Activated CD4-positive, alpha-beta T cell treated with anti-CD3 and anti-CD28 coated beads, Interleukin-2, amount 10 ng/mL, durations not matched to agents 24 days and 14 days (primary cell): ENCODE measurements around the gene ZNF205. TPM values are rescaled to one million over a fixed set of nuclear protein-coding genes. Genes with fewer than 3 reads are reported as not detected.

Experiments used
- DNase-seq: peaks from one replicate; pipeline ENCODE4 v3.0.0; 2022
- H3K27ac Mint-ChIP-seq: one replicate; pipeline ENCODE4 v1.8.0; 2022; ENCODE audit warnings: mild to moderate bottlenecking, mixed read lengths
- H3K27me3 Mint-ChIP-seq: one replicate; pipeline ENCODE4 v1.8.0; 2022; ENCODE audit warnings: mixed read lengths
- H3K36me3 Mint-ChIP-seq: one replicate; pipeline ENCODE4 v1.8.0; 2022; ENCODE audit warnings: low read depth, mild to moderate bottlenecking, mixed read lengths
- H3K4me1 Mint-ChIP-seq: one replicate; pipeline ENCODE4 v1.8.0; 2021; ENCODE audit warnings: mixed read lengths
- H3K4me3 Mint-ChIP-seq: one replicate; pipeline ENCODE4 v1.8.0; 2022; ENCODE audit warnings: mild to moderate bottlenecking, moderate library complexity, mixed read lengths
- H3K9me3 Mint-ChIP-seq: one replicate; pipeline ENCODE4 v1.8.0; 2021; ENCODE audit warnings: mixed read lengths
- intact Hi-C: fragments of 100-400 bp; cut with micrococcal nuclease; formaldehyde crosslinking; loops from one replicate; pipeline ENCODE4 v1.15.1; 2023
- total RNA-seq: library from RNA; stranded (reverse); gene quantifications from 2 replicates; pipeline ENCODE4 v1.2.3, GENCODE V29; 2022

ZNF205 gene
- total RNA-seq, 1 donor from 2014 or later = 0.21 TPM

- peaks cover 4% of the 10 kb centered on the region for H3K36me3 Mint-ChIP-seq
- no peaks in the 10 kb centered on the region for H3K27me3 Mint-ChIP-seq
- no peak overlapping the region for H3K4me3 Mint-ChIP-seq
- no peak for DNase-seq
- no peak overlapping the region for H3K27ac Mint-ChIP-seq
- intact Hi-C loops = no loop called here
- H3K4me1 Mint-ChIP-seq = peaks cover 38% of the 10 kb centered on the region
- H3K9me3 Mint-ChIP-seq = no peaks in the 10 kb centered on the region
Observed at GRCh38 chr16:3088925-3089716, 23.3 kb upstream of the ZNF205 start.

- H3K27ac Mint-ChIP-seq = no peak overlapping the region
- no peak overlapping the region for H3K4me3 Mint-ChIP-seq
- intact Hi-C loops = no loop called here
- H3K4me1 Mint-ChIP-seq = peaks cover 37% of the 10 kb centered on the region
- no peaks in the 10 kb centered on the region for H3K27me3 Mint-ChIP-seq
- H3K9me3 Mint-ChIP-seq = no peaks in the 10 kb centered on the region
- DNase-seq = no peak
- no peaks in the 10 kb centered on the region for H3K36me3 Mint-ChIP-seq
Observed at GRCh38 chr16:3089717-3090592, 22.4 kb upstream of the ZNF205 start.

GRCh38 chr16:3091551-3091950, 20.8 kb upstream of the ZNF205 start:
- no peaks in the 10 kb centered on the region for H3K27me3 Mint-ChIP-seq
- H3K9me3 Mint-ChIP-seq = no peaks in the 10 kb centered on the region
- H3K27ac Mint-ChIP-seq = no peak overlapping the region
- H3K4me1 Mint-ChIP-seq = peaks cover 36% of the 10 kb centered on the region
- H3K4me3 Mint-ChIP-seq = no peak overlapping the region
- intact Hi-C loops = no loop called here
- DNase-seq = no peak
- H3K36me3 Mint-ChIP-seq = no peaks in the 10 kb centered on the region

- peaks cover 31% of the 10 kb centered on the region for H3K4me1 Mint-ChIP-seq
Observed at GRCh38 chr16:3092501-3092941, 19.9 kb upstream of the ZNF205 start.

GRCh38 chr16:3094289-3095027, 17.9 kb upstream of the ZNF205 start:
- H3K9me3 Mint-ChIP-seq = no peaks in the 10 kb centered on the region
- peaks cover 28% of the 10 kb centered on the region for H3K4me1 Mint-ChIP-seq
- peak overlapping the region; percentile 74 for H3K27ac Mint-ChIP-seq
- peak overlapping the region; percentile 30 for H3K4me3 Mint-ChIP-seq
- no peaks in the 10 kb centered on the region for H3K27me3 Mint-ChIP-seq
- no peaks in the 10 kb centered on the region for H3K36me3 Mint-ChIP-seq
- intact Hi-C loops = no loop called here
- DNase-seq = peak; percentile 88

More at GRCh38 chr16:3092501-3092941, 19.9 kb upstream of the ZNF205 start:
- Mint-ChIP-seq H3K4me3 (no peak overlapping the region), H3K27me3 (no peaks in the 10 kb centered on the region), H3K36me3 (no peaks in the 10 kb centered on the region), H3K27ac (no peak overlapping the region), H3K9me3 (no peaks in the 10 kb centered on the region)
- DNase-seq = no peak
- intact Hi-C loops = no loop called here

- intact Hi-C loops = loop anchor here (1.0 kb wide), 1 partner anchor 33 kb away; no protein-coding TSS in a partner anchor
- Mint-ChIP-seq H3K27me3 (peaks cover 2% of the 10 kb centered on the region), H3K27ac (peak overlapping the region; percentile 37), H3K4me1 (peaks cover 34% of the 10 kb centered on the region), H3K36me3 (no peaks in the 10 kb centered on the region), H3K4me3 (no peak overlapping the region), H3K9me3 (no peaks in the 10 kb centered on the region)
- peak; percentile 90 for DNase-seq
Observed at GRCh38 chr16:3095869-3096268, 16.5 kb upstream of the ZNF205 start.

- H3K27ac Mint-ChIP-seq = no peak overlapping the region
- H3K27me3 Mint-ChIP-seq = peaks cover 2% of the 10 kb centered on the region
- H3K4me3 Mint-ChIP-seq = no peak overlapping the region
- DNase-seq = no peak
- intact Hi-C loops = loop anchor here (1.0 kb wide), 1 partner anchor 33 kb away; no protein-coding TSS in a partner anchor
- H3K9me3 Mint-ChIP-seq = no peaks in the 10 kb centered on the region
- H3K36me3 Mint-ChIP-seq = no peaks in the 10 kb centered on the region
- H3K4me1 Mint-ChIP-seq = peaks cover 34% of the 10 kb centered on the region
Observed at GRCh38 chr16:3096362-3096761, 16.0 kb upstream of the ZNF205 start.

- intact Hi-C loops = no loop called here
- H3K4me3 Mint-ChIP-seq = no peak overlapping the region
- no peak overlapping the region for H3K27ac Mint-ChIP-seq
- peaks cover 36% of the 10 kb centered on the region for H3K4me1 Mint-ChIP-seq
- no peak for DNase-seq
- H3K36me3 Mint-ChIP-seq = no peaks in the 10 kb centered on the region
- no peaks in the 10 kb centered on the region for H3K9me3 Mint-ChIP-seq
- H3K27me3 Mint-ChIP-seq = peaks cover 2% of the 10 kb centered on the region
Observed at GRCh38 chr16:3097266-3097665, 15.1 kb upstream of the ZNF205 start.

- Mint-ChIP-seq H3K4me3 (peak within 1 kb of the TSS; percentile 85), H3K27me3 (peaks cover 2% of the 10 kb centered on the region), H3K27ac (peak within 1 kb of the TSS; percentile 86), H3K36me3 (no peaks in the 10 kb centered on the region), H3K4me1 (peaks cover 41% of the 10 kb centered on the region), H3K9me3 (no peaks in the 10 kb centered on the region)
- intact Hi-C loops = no loop called here
- no peak for DNase-seq
Observed at GRCh38 chr16:3098459-3099394, 13.7 kb upstream of the ZNF205 start, which contains the start of gene ZSCAN10. Gene ZSCAN10, minus strand, starts transcription at chr16:3099294. Its CDS starts 6,357 bp downstream, at chr16:3092937.

- Mint-ChIP-seq H3K27me3 (peaks cover 2% of the 10 kb centered on the region), H3K27ac (no peak overlapping the region), H3K4me1 (peaks cover 41% of the 10 kb centered on the region), H3K9me3 (no peaks in the 10 kb centered on the region), H3K36me3 (no peaks in the 10 kb centered on the region), H3K4me3 (no peak overlapping the region)
- no peak for DNase-seq
- intact Hi-C loops = no loop called here
Observed at GRCh38 chr16:3099395-3099731, 13.0 kb upstream of the ZNF205 start.

- peak overlapping the region; percentile 86 for H3K27ac Mint-ChIP-seq
- no peaks in the 10 kb centered on the region for H3K36me3 Mint-ChIP-seq
- intact Hi-C loops = loop anchor here (1.0 to 2.0 kb wide), 3 partner anchors 24 to 41 kb away; no protein-coding TSS in a partner anchor
- H3K9me3 Mint-ChIP-seq = no peaks in the 10 kb centered on the region
- peaks cover 38% of the 10 kb centered on the region for H3K4me1 Mint-ChIP-seq
- DNase-seq = peak; percentile 97
- peak overlapping the region; percentile 85 for H3K4me3 Mint-ChIP-seq
- peaks cover 2% of the 10 kb centered on the region for H3K27me3 Mint-ChIP-seq
Observed at GRCh38 chr16:3099732-3100499, 12.5 kb upstream of the ZNF205 start.
